GM23248 (cell line): ENCODE data around the gene PRSS33.

ENCODE experiments used
- EZH2 ChIP-seq: fragments of 200-600 bp; sonication (generic); IDR thresholded peaks from 2 replicates; pipeline ENCODE4 v1.6.1; 2018; ENCODE audit warnings: antibody characterized with exemption, mild to moderate bottlenecking; ENCODE audit not compliant: insufficient read depth, poor library complexity, severe bottlenecking
- EZH2phosphoT487 ChIP-seq: fragments of 200-600 bp; sonication (generic); IDR thresholded peaks from 2 replicates; pipeline ENCODE4 v1.6.1; 2018; ENCODE audit warnings: antibody characterized with exemption, moderate library complexity, mild to moderate bottlenecking, low read depth; ENCODE audit not compliant: insufficient read depth

GRCh38 chr16:2774161-2774891, 13.0 kb downstream of the PRSS33 start:
- TF ChIP-seq EZH2phosphoT487 = no peak
- no peak for TF ChIP-seq EZH2
